Karpas-422 (cell line): ENCODE data around the gene DNASE1L3. TPM values are rescaled to one million over a fixed set of nuclear protein-coding genes. Genes with fewer than 3 reads are reported as not detected.

ENCODE experiments used
- DNase-seq: peaks from one replicate; pipeline ENCODE4 v3.0.0-alpha.2; 2015
- H2AFZ ChIP-seq: fragments of 200-600 bp; sonication (generic); 2 replicates; pipeline ENCODE4 v1.6.1; 2014; ENCODE audit warnings: antibody characterized with exemption, low read length, mixed read lengths
- H3K27ac ChIP-seq: fragments of 200-600 bp; sonication (generic); 2 replicates; pipeline ENCODE4 v1.5.1; 2014; ENCODE audit warnings: mild to moderate bottlenecking, low read length, moderate library complexity
- H3K27me3 ChIP-seq: fragments of 200-600 bp; sonication (generic); 2 replicates; pipeline ENCODE4 v1.6.1; 2014; ENCODE audit warnings: low read length, mixed read lengths
- H3K36me3 ChIP-seq: fragments of 200-600 bp; sonication (generic); 2 replicates; pipeline ENCODE4 v1.6.1; 2014; ENCODE audit warnings: low read length, mixed read lengths; ENCODE audit not compliant: insufficient read depth
- H3K4me1 ChIP-seq: fragments of 200-600 bp; sonication (generic); 2 replicates; pipeline ENCODE4 v1.6.1; 2014; ENCODE audit warnings: mild to moderate bottlenecking, low read length, mixed read lengths
- H3K4me2 ChIP-seq: fragments of 200-600 bp; sonication (generic); 2 replicates; pipeline ENCODE4 v1.6.1; 2014; ENCODE audit warnings: low read length, low read depth, mild to moderate bottlenecking; ENCODE audit not compliant: poor library complexity, severe bottlenecking
- H3K4me3 ChIP-seq: fragments of 200-600 bp; sonication (generic); 2 replicates; pipeline ENCODE4 v1.5.1; 2014; ENCODE audit warnings: mild to moderate bottlenecking, antibody characterized with exemption, low read length, mixed read lengths
- H3K79me2 ChIP-seq: fragments of 200-600 bp; sonication (generic); 2 replicates; pipeline ENCODE4 v1.6.1; 2014; ENCODE audit warnings: mild to moderate bottlenecking, low read length, mixed read lengths
- H3K9ac ChIP-seq: fragments of 200-600 bp; sonication (generic); 2 replicates; pipeline ENCODE4 v1.6.0; 2014; ENCODE audit warnings: low read length
- H3K9me2 ChIP-seq: fragments of 200-600 bp; sonication (generic), shearing (Covaris generic); replicated peaks from 2 replicates; pipeline ENCODE4 v1.6.0; 2014; ENCODE audit warnings: mild to moderate bottlenecking, low read length, moderate library complexity; ENCODE audit not compliant: insufficient read depth
- H3K9me3 ChIP-seq: fragments of 300-700, 200-600 bp; sonication (generic); 2 replicates; pipeline ENCODE4 v1.6.1; 2014; ENCODE audit warnings: low read length, mixed read lengths
- H4K20me1 ChIP-seq: fragments of 200-600 bp; sonication (generic); 2 replicates; pipeline ENCODE4 v1.6.1; 2014; ENCODE audit warnings: mild to moderate bottlenecking, antibody characterized with exemption, low read length, low read depth; ENCODE audit not compliant: insufficient read depth
- total RNA-seq: library from RNA; depleted of rRNA; stranded (reverse); fragments of >200 nt; shearing (Covaris generic); gene quantifications from 2 replicates; pipeline ENCODE4 v1.2.3, GENCODE V29; 2014; ENCODE audit warnings: low replicate concordance

Gene DNASE1L3
- total RNA-seq, 1 experiment from 2014 or later, result not detected

DNA sequence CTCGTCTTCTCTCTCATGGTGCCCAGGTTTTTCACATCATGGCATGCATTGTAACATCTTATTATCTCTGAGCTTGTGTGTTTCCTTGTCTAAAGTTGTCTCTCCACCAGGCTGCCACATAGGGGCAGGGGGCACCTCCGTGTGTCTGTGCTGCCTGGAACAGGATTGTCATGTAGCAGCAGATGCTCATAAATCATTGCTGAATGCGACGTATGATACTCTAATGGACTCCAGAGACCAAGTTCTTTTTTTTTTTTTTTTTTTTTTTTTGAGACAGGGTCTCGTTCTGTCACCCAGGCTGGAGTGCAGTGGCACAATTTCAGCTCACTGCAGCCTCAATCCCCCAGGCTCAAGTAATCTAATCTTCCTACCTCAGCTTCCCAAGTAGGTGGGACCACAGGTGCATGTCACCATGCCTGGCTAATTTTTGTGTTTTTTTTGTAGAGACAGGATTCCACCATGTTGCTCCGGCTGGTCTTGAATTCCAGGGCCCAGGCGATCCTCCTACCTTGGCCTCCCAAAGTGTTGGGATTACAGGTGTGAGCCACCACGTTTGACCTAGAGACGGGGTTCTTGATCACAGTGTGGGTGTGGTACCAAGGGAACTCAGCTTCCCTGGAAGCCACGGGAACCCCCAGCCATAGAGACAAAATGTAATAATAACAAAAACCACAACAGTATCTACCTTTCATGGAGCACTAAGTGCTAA lies 4.7 kb upstream of the DNASE1L3 start:
- Histone ChIP-seq H3K36me3 (no peaks in the 10 kb centered on the region), H3K9me3 (no peaks in the 10 kb centered on the region), H3K4me3 (no peak overlapping the region), H2AFZ (no peak overlapping the region), H3K4me1 (peaks cover 5% of the 10 kb centered on the region; the same call in 1 of the 2 replicates), H3K27ac (no peak overlapping the region), H3K9me2 (no peaks in the 10 kb centered on the region), H4K20me1 (no peaks in the 10 kb centered on the region), H3K27me3 (0 out of 2 replicates have a peak, but pooled peaks cover 3% of the 10 kb centered on the region), H3K9ac (no peak overlapping the region), H3K4me2 (no peak overlapping the region), H3K79me2 (no peaks in the 10 kb centered on the region)
- DNase-seq, result no peak

DNA sequence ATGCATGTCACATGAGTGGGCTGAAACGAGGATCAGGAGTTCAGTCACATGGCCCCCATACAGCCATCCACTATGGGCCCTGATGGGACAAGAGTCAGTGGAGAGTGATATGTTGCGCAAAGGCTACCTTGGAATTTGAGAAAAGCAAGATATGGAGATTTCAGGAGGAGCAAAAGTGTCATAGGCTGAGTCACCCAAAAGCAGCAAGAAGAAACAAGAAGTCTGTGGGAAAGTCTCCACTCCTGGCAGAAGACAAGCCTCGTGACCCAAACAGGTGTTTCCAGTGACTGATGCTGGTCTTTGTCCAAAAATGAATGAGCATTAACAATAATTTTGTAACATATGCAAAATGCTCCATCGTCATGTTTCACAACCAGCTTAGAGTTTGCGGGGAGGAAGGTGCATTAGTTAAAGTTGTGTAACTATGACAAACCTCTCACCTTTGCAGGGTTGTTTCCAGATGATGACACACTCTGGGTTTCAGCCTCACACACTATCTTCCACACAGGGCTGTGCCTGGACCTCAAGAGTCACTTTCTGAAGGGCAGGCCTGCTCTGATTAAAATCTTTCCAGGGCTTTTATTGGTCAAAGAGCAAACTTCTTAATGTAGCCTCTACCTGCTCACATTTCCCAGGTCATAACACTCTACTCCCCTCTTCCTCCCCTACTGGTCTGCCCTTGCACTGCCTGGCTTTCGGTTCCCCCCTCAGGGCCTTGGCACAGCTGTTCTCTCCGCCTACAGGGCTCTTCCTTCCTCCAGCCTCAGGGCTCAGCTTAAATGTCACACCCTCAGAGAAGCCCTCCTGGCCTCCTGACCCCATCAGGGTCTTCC lies 3.9 kb upstream of the DNASE1L3 start:
- H3K27ac ChIP-seq, result no peak overlapping the region
- peaks cover 5% of the 10 kb centered on the region; the same call in 1 of the 2 replicates for H3K4me1 ChIP-seq
- H3K27me3 ChIP-seq, result 0 out of 2 replicates have a peak, but pooled peaks cover 3% of the 10 kb centered on the region
- H3K79me2 ChIP-seq, result no peaks in the 10 kb centered on the region
- H2AFZ ChIP-seq, result no peak overlapping the region
- no peak overlapping the region for H3K4me2 ChIP-seq
- H4K20me1 ChIP-seq, result no peaks in the 10 kb centered on the region
- H3K9me3 ChIP-seq, result no peaks in the 10 kb centered on the region
- peak; percentile 67 for DNase-seq
- H3K9me2 ChIP-seq, result no peaks in the 10 kb centered on the region
- H3K36me3 ChIP-seq, result no peaks in the 10 kb centered on the region
- no peak overlapping the region for H3K9ac ChIP-seq
- H3K4me3 ChIP-seq, result no peak overlapping the region

DNA sequence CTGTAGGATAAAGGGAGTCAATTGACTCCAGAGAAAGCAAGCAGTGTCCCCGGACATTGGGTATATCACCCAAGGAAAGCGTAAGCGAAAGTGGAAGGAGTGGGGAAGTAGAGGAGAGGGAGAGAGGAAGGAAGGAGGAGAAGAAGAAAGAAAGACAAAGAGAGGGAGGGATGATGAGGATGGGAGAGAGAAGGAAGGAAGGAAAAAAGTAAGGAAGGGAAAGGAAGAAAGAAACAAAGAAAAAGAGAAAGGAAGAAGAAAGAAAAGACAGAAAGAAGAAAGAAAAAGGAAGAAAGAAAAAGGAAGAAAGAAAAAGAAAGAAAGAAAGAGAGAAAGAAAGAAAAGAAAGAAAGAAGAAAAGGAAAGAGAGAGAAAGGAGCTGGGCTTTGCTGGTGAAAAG lies 839 bp downstream of the DNASE1L3 start:
- Histone ChIP-seq H3K9me2 (no peaks in the 10 kb centered on the region), H3K79me2 (no peaks in the 10 kb centered on the region), H3K27ac (no peak overlapping the region), H3K4me2 (no peak overlapping the region), H3K4me1 (no peaks in the 10 kb centered on the region), H3K27me3 (0 out of 2 replicates have a peak, but pooled peaks cover 3% of the 10 kb centered on the region), H3K36me3 (no peaks in the 10 kb centered on the region), H3K9ac (no peak overlapping the region), H3K4me3 (no peak overlapping the region), H2AFZ (no peak overlapping the region), H3K9me3 (no peaks in the 10 kb centered on the region), H4K20me1 (no peaks in the 10 kb centered on the region)
- no peak for DNase-seq

DNA sequence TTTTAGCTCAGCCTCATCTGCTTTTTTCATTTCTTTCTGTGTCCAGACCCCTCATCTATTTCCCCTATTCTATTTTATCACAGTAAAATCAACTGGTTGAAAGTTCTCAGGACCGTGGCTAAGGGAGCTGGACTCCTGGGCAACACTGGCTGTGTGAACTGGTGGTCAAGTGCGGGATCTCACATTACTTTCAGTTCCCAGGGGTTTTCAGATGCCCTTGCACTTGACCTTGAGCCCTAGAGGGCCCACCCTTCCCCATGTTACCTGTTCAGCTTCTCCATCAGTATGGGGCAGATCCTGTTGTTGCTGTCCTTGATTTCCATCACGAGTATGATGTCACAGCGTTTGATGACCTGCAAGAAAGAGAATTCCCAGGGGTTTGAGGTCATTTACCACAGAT lies 2.8 kb downstream of the DNASE1L3 start:
- Histone ChIP-seq H3K36me3 (no peaks in the 10 kb centered on the region), H3K79me2 (no peaks in the 10 kb centered on the region), H3K9me2 (no peaks in the 10 kb centered on the region), H3K4me3 (no peak overlapping the region), H3K9ac (no peak overlapping the region), H4K20me1 (no peaks in the 10 kb centered on the region), H3K4me1 (no peaks in the 10 kb centered on the region), H2AFZ (no peak overlapping the region), H3K9me3 (no peaks in the 10 kb centered on the region), H3K27ac (no peak overlapping the region), H3K27me3 (no peaks in the 10 kb centered on the region), H3K4me2 (no peak overlapping the region)
- no peak for DNase-seq

DNA sequence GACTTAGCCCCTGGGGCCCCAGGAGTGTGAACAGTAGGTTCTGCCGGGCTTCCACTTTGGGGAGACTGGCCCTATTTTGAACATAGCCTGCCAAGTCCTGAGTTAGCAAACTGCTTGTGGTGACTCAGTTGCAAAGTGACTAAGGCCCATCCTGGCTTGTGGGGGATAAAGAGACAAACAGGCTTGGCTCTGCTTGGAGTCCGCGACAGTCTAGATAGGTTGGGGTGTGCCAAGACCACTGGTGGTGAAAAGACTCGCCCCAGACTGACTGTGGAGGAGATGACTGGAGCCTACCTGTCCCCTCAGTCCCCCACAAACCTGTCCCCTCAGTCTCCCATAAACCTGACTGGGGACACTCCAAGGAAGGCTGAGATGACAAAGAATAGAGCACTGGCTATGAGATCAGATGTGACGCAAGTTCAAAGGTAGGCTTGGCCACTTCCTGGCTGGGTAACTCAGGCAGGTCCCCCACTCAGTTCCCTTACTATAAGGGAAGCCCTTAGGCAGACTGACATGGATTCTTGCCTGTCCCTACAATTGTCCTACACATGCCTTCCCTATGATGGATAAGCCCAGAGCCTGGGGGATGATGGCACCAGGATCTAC lies 4.3 kb downstream of the DNASE1L3 start:
- H4K20me1 ChIP-seq, result no peaks in the 10 kb centered on the region
- H3K79me2 ChIP-seq, result no peaks in the 10 kb centered on the region
- H3K27me3 ChIP-seq, result no peaks in the 10 kb centered on the region
- DNase-seq, result no peak
- H3K9me2 ChIP-seq, result no peaks in the 10 kb centered on the region
- H3K4me2 ChIP-seq, result no peak overlapping the region
- H3K4me3 ChIP-seq, result no peak overlapping the region
- no peaks in the 10 kb centered on the region for H3K9me3 ChIP-seq
- H3K36me3 ChIP-seq, result no peaks in the 10 kb centered on the region
- no peak overlapping the region for H3K9ac ChIP-seq
- no peak overlapping the region for H2AFZ ChIP-seq
- no peak overlapping the region for H3K27ac ChIP-seq
- no peaks in the 10 kb centered on the region for H3K4me1 ChIP-seq

DNA sequence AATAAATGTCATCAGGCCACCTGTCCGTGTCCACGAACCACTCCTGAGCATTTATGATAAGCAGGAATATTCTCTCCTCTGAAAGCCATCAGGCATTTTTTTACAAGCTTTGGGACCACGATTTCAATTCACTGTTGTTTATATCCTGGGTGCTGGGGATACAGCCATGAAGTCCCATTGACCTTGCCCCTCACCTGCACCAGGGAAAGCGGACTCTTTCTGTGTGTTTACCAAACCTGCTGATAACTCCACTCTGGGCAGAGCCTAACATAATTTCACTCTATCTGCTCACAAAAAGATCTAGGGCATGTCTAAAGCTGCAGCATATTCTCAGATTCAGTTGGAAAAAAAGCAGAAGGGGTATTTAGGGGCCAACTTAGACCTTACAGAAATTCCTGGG lies 4.8 kb downstream of the DNASE1L3 start:
- Histone ChIP-seq H3K4me1 (no peaks in the 10 kb centered on the region), H3K9me2 (no peaks in the 10 kb centered on the region), H3K4me2 (no peak overlapping the region), H3K36me3 (no peaks in the 10 kb centered on the region), H4K20me1 (no peaks in the 10 kb centered on the region), H3K4me3 (no peak overlapping the region), H3K27me3 (no peaks in the 10 kb centered on the region), H3K79me2 (no peaks in the 10 kb centered on the region), H3K9me3 (no peaks in the 10 kb centered on the region), H3K9ac (no peak overlapping the region), H2AFZ (no peak overlapping the region), H3K27ac (no peak overlapping the region)
- DNase-seq, result no peak

DNA sequence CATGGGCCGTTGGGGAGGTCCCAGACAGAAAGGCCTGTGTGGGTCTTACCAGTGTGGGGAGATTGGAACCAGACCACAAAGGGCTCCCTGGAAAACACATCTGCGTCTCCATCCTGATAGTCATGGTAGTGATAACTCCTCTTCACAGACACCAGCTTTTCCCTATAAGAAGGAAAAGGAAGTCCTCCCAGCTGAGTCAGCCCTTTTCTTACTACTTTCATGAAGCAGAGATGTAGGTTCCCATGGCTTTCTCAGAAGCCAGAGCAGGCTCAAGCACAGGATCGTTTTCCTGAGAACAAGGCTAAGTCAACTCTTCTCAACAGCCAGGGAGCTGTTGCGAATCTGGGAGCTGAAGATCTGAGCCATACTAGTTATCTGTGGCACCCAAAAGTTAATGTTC lies 6.1 kb downstream of the DNASE1L3 start:
- Histone ChIP-seq H3K4me1 (no peaks in the 10 kb centered on the region), H3K4me3 (no peak overlapping the region), H3K9ac (no peak overlapping the region), H3K27ac (no peak overlapping the region), H3K9me2 (no peaks in the 10 kb centered on the region), H3K36me3 (no peaks in the 10 kb centered on the region), H2AFZ (no peak overlapping the region), H3K4me2 (no peak overlapping the region), H3K27me3 (no peaks in the 10 kb centered on the region), H3K9me3 (no peaks in the 10 kb centered on the region), H3K79me2 (no peaks in the 10 kb centered on the region), H4K20me1 (no peaks in the 10 kb centered on the region)
- no peak for DNase-seq

DNA sequence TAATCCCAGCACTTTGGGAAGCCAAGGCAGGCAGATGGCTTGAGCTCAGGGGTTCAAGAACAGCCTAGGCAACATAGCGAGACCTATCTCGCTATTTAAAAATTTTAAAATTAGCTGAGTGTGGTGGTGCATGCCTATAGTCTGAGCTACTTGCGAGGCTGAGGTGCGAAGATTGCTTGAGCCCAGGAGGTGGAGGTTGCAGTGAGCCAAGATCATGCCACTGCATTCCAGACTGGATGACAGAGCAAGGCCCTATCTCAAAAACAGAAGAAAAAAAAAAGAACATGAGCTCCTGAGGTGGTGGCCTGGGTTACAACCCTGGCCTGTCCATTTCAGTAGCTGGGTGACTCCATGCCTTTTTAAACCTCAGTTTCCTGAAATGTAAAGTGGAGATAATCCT lies 7.2 kb downstream of the DNASE1L3 start:
- H4K20me1 ChIP-seq, result no peaks in the 10 kb centered on the region
- no peaks in the 10 kb centered on the region for H3K79me2 ChIP-seq
- H3K9me3 ChIP-seq, result no peaks in the 10 kb centered on the region
- no peaks in the 10 kb centered on the region for H3K9me2 ChIP-seq
- H3K27me3 ChIP-seq, result no peaks in the 10 kb centered on the region
- H3K27ac ChIP-seq, result no peak overlapping the region
- H3K9ac ChIP-seq, result no peak overlapping the region
- no peak for DNase-seq
- H3K36me3 ChIP-seq, result no peaks in the 10 kb centered on the region
- no peak overlapping the region for H3K4me3 ChIP-seq
- no peak overlapping the region for H3K4me2 ChIP-seq
- no peak overlapping the region for H2AFZ ChIP-seq
- H3K4me1 ChIP-seq, result no peaks in the 10 kb centered on the region
